ENCODE data around the gene BPIFB6.

DNA sequence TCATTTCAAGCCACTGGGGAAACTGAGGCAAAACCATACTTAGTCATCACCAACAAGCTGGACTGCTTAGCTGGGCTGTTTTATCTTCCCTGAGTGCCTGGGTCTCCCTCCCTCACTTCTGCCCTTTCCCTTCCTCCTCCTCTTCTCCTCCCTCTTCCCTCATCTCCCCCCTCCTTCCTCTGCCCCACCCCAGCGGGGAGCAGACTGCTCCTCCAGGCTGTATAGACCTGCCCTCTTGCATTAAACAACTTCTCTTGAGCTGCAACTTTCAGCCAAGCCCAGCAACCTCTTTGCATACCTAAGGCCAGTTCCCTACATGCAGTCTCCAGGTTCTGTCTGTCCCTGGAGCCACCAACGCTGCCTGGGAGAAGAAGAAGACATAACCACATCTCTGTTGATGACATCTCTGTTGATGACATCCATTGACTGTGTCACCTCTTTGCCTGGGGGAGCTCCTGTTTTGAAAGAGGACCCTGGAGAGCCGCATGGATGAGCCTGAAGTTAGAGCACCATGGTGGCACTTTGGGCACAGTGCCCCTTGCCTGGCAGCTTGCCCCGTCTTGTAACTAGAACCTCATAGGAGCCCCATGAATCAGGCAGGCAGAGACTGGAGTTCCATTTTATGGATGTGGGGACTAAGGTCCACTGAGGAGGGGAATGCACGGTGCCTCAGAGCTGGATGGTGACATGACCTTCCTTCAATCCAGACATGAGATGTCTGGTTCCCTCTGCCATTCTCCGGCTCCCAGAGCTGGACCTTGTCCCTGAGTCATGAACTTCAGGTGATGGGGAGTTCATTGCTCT is 7.8 kb upstream of the BPIFB6 start:
- TF ChIP-seq GATA3 (IDR thresholded peaks at IDR 0.05; ENCODE audit: low read depth, low read length) (no peak), GATA2 (IDR thresholded peaks at IDR 0.05; ENCODE audit: low read depth, low read length) (no peak)

Measured in SH-SY5Y (cell line).